Mucosa of rectum (tissue), 2 donors: ENCODE data around the gene CYFIP2.

Experiments used
- H3K27ac ChIP-seq, 2 donors: one replicate each; pipeline ENCODE4 v1.7.0; 2013; ENCODE audit warnings: inconsistent platforms in 2 of 2, low read depth in 2 of 2, low read length in 2 of 2
- H3K27me3 ChIP-seq, 2 donors: one replicate each; pipeline ENCODE4 v1.7.0; 2013; ENCODE audit warnings: low read length in 2 of 2; ENCODE audit not compliant: control insufficient read depth in 2 of 2, insufficient read depth in 2 of 2
- H3K36me3 ChIP-seq, 2 donors: one replicate each; pipeline ENCODE4 v1.7.0; 2013; ENCODE audit warnings: low read length in 2 of 2; ENCODE audit not compliant: control insufficient read depth in 2 of 2, insufficient read depth in 2 of 2
- H3K4me1 ChIP-seq, 2 donors: one replicate each; pipeline ENCODE4 v1.7.0; 2013; ENCODE audit warnings: low read length in 2 of 2, mild to moderate bottlenecking in 1 of 2; ENCODE audit not compliant: control insufficient read depth in 2 of 2, insufficient read depth in 2 of 2
- H3K4me3 ChIP-seq, 2 donors: one replicate each; pipeline ENCODE4 v1.7.0; 2013; ENCODE audit warnings: low read length in 2 of 2
- H3K9ac ChIP-seq, 2 donors: one replicate each; pipeline ENCODE4 v1.7.0; 2013; ENCODE audit warnings: low read length in 2 of 2, low read depth in 1 of 2, mild to moderate bottlenecking in 1 of 2
- H3K9me3 ChIP-seq, 2 donors: one replicate each; pipeline ENCODE4 v1.7.0; 2013; ENCODE audit warnings: low read length in 2 of 2; ENCODE audit not compliant: control insufficient read depth in 2 of 2
- donor health status: healthy.
- donor health status: Normal muscosa, but diverticular disease.

The CYFIP2 gene

GRCh38 chr5:157265714-157266285, at the start of gene CYFIP2:
TSS of gene CYFIP2 (plus strand) at chr5:157266123. CDS start at chr5:157285362, 19,239 bp downstream.
- Histone ChIP-seq H3K9ac (peak within 1 kb of the TSS; percentile 82 to 85), H3K4me3 (peak within 1 kb of the TSS; percentile 74 to 84), H3K27me3 (peaks cover 0 to 4% of the 10 kb centered on the region in 2 donors), H3K27ac (peak within 1 kb of the TSS; percentile 64 to 79), H3K36me3 (no peaks in the 10 kb centered on the region), H3K4me1 (peaks cover 5 to 19% of the 10 kb centered on the region in 2 donors), H3K9me3 (no peaks in the 10 kb centered on the region)

- Histone ChIP-seq H3K27me3 (no peaks in the 10 kb centered on the region), H3K4me1 (no peaks in the 10 kb centered on the region), H3K4me3 (no peak overlapping the region), H3K27ac (no peak overlapping the region), H3K9ac (no peak overlapping the region), H3K9me3 (no peaks in the 10 kb centered on the region), H3K36me3 (no peaks in the 10 kb centered on the region)
Observed at GRCh38 chr5:157216391-157217142, 49.4 kb upstream of the CYFIP2 start.

DNA sequence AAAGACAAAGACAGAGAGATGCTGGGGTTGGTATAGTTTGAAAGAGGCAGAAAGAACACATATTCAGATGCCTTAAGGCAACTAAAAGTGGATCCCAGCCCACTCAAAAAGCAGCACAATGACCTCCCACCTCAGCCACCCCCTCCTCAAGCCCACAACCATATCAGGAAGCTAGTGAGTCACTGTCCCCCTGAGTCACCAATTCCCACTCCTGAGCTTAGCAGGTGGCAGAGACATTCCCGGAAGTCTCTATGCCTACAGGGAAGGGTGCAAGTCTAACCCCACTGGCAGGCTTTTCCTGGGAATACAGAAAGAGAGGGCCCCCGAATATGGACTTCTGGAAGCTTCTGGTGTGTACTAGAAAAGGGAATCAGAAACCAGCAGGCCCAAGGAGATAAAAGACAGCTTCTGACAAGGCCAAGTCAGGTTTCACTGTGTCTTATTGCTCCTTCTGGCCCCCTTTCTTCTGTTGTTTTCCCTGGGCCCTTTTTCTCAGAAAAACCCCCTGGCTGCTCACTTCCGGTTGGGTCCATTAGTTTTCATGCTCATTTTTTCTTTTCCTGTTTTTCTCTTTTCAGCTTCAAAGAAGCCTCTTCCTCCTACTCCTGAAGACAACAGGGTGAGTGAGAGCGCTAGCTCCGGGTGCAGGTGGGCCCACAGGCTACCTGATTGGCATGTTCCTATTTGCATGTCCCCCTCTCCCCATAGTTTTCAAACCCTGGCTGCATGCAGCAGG, 48.5 kb upstream of the CYFIP2 start:
- H3K27me3 ChIP-seq: no peaks in the 10 kb centered on the region
- H3K4me3 ChIP-seq: no peak overlapping the region
- H3K36me3 ChIP-seq: no peaks in the 10 kb centered on the region
- no peak overlapping the region for H3K9ac ChIP-seq
- no peaks in the 10 kb centered on the region for H3K9me3 ChIP-seq
- no peaks in the 10 kb centered on the region for H3K4me1 ChIP-seq
- no peak overlapping the region for H3K27ac ChIP-seq

DNA sequence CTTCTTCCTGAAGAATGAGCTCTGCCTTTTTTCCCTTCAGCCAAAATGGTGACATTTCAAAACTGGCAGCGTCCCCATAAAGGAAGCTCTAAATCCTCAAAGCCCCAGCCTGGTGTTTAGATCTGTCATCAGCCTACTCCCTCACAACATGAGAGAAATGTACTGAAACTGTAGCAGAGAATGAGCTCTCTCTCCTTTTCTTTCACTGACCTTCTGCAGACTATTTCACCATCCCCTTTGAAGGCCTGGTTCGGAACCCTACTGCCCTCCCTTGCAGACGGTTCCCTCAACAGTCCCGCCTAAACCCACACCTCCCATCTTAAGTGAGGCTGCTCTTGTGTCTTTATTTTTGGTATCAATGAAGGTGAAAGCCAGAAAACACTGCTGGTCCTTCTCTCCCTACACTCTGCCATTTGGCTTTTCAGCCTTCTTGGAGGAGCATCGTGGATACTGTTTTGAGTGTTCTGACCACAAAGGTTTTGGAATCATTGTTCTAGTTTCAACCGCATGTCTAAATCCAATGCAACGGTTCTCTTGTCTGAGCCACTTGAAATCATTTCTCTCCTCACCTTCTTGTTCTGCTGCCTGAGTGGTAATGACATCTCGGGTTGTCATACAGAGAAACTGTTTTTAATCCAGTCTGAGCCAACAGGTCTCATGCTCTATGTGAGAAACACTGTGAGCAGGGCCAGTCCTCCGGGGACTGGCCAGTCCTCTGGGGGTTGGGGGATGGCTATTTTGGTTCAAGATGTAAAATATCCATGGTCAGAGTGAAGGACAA, 46.2 kb upstream of the CYFIP2 start:
- H3K4me1 ChIP-seq: no peaks in the 10 kb centered on the region
- H3K4me3 ChIP-seq: no peak overlapping the region
- no peak overlapping the region for H3K9ac ChIP-seq
- H3K27ac ChIP-seq: no peak overlapping the region
- no peaks in the 10 kb centered on the region for H3K9me3 ChIP-seq
- no peaks in the 10 kb centered on the region for H3K36me3 ChIP-seq
- no peaks in the 10 kb centered on the region for H3K27me3 ChIP-seq

GRCh38 chr5:157221959-157222358, 44.0 kb upstream of the CYFIP2 start:
- Histone ChIP-seq H3K4me3 (no peak overlapping the region), H3K9ac (no peak overlapping the region), H3K27ac (no peak overlapping the region), H3K36me3 (no peaks in the 10 kb centered on the region), H3K9me3 (no peaks in the 10 kb centered on the region), H3K4me1 (no peaks in the 10 kb centered on the region), H3K27me3 (no peaks in the 10 kb centered on the region)

DNA sequence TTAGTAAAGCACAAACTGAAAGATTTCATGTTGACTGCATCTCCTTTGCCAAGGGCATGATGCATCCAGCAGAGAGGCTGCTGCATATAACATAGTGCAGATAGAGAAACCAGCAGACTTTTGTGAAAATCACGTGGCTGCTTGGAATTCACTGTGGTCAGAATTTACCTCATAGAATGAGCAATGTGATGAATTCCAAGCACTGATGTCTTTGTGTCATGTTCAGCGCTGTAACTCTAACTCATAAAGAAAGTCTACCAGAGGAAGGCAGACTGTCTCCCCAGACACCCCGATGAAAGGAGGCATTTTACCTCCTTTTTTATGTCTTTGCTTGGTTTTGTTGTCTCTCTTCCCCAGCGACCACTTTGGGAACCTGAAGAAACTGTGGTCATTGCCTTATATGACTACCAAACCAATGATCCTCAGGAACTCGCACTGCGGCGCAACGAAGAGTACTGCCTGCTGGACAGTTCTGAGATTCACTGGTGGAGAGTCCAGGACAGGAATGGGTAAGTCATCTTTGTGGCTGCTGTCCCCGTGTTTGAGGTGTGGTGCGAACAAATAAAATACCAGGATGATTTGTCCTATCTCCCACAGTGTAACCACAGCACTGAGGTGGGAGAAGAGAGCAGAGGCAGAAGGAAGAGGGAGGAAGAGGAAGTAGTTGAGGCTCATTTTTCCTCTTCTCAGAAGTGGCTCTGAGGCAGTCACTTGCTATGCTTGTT, 43.3 kb upstream of the CYFIP2 start:
- no peak overlapping the region for H3K9ac ChIP-seq
- no peaks in the 10 kb centered on the region for H3K4me1 ChIP-seq
- H3K9me3 ChIP-seq: no peaks in the 10 kb centered on the region
- H3K36me3 ChIP-seq: no peaks in the 10 kb centered on the region
- no peak overlapping the region for H3K27ac ChIP-seq
- no peak overlapping the region for H3K4me3 ChIP-seq
- no peaks in the 10 kb centered on the region for H3K27me3 ChIP-seq

DNA sequence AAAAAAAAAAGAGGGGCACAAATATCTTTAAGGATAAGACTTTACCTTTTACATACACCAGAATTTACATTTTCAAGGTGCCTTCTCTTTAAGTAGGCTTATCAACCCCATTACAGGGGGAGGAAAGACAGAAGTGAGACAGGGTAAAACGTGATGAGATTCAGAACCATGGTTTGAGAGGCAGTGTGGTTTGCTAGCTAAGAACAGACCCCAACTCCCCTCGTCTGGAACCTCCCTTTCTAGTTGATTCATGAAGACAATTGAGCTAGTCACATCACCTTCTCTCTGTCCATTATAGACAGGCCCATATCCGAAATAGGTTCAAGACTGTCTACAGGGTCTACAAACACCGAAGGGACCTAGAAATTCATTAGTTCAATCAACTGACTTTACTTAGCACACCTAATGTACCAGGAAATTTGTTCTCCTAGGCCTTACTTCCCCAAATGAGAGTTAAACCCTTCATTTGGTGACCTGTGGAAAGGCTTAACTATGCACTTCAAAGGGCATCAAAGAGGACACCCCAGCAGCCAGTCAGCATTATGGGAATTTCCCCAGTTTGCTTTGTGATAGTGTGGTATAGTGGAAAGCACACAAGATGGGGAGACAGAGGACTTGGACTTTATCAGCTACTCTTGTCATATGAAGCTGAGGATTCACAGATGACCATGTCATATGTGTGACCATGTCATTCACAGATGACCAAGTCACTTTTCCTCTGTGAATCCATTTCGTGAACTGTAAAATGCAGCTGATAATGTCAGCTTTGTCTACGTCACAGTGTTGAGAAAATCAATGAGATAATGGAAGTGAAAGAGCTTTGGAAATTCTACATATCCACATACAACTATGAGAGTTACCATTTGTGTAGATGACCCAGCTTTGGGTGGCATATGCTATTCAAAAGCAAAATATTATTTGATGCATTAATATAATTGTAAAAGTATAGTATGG, 40.2 kb upstream of the CYFIP2 start:
- H3K9ac ChIP-seq: no peak overlapping the region
- H3K27ac ChIP-seq: no peak overlapping the region
- H3K27me3 ChIP-seq: no peaks in the 10 kb centered on the region
- H3K9me3 ChIP-seq: no peaks in the 10 kb centered on the region
- H3K4me3 ChIP-seq: no peak overlapping the region
- H3K36me3 ChIP-seq: no peaks in the 10 kb centered on the region
- H3K4me1 ChIP-seq: no peaks in the 10 kb centered on the region

- H3K9me3 ChIP-seq: no peaks in the 10 kb centered on the region
- H3K27ac ChIP-seq: no peak overlapping the region
- no peaks in the 10 kb centered on the region for H3K36me3 ChIP-seq
- H3K4me1 ChIP-seq: no peaks in the 10 kb centered on the region
- no peak overlapping the region for H3K9ac ChIP-seq
- H3K4me3 ChIP-seq: no peak overlapping the region
- no peaks in the 10 kb centered on the region for H3K27me3 ChIP-seq
Observed at GRCh38 chr5:157230610-157231009, 35.3 kb upstream of the CYFIP2 start.

DNA sequence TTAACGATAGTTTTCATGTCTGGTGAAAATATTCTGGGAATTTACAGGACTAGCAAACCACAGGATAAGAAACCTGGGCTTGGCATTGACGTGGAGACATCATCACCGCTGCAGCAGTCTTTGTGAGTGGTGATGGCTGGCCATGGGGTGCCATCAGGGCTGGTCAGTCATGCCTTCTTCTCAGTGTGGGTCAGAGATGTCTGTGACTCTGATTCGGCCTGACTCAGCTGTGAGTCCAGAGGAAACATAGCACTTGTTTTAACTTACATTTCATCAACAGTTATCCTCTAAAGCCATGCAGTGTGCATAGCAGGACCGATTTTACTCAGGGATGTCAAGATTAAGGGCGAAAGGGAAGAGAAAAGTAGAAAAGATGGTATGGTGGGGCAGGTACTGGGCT, 33.2 kb upstream of the CYFIP2 start:
- Histone ChIP-seq H3K9ac (no peak overlapping the region), H3K27ac (no peak overlapping the region), H3K4me3 (no peak overlapping the region), H3K4me1 (no peaks in the 10 kb centered on the region), H3K27me3 (no peaks in the 10 kb centered on the region), H3K9me3 (no peaks in the 10 kb centered on the region), H3K36me3 (no peaks in the 10 kb centered on the region)
